H1 (cell line): ENCODE measurements around the gene GLI1. TPM values are rescaled to one million over a fixed set of nuclear protein-coding genes. Genes with fewer than 3 reads are reported as not detected.
A peak's percentile ranks its signal among the peaks of the same experiment; 100 is the strongest.

Source experiments
- CTCF ChIA-PET: fragments of 300-600 bp; sonication (Branson Sonifier 250); formaldehyde crosslinking; loops from one replicate; lab custom pipeline; 2021; ENCODE audit not compliant: partially characterized antibody; lab: Charles Lee
- POLR2A ChIA-PET: fragments of 300-600 bp; sonication (Branson Sonifier 250); formaldehyde crosslinking; loops from one replicate; lab custom pipeline; 2021; ENCODE audit warnings: inconsistent platforms; ENCODE audit not compliant: partially characterized antibody; lab: Charles Lee
- DNase-seq, 2 experiments: peaks; one replicate each; pipeline versions ENCODE4 v3.0.0 to v3.0.0-alpha.2; 2010 to 2022; ENCODE audit warnings: low spot score in 2 of 2, low read depth in 1 of 2, mixed read lengths in 1 of 2
- FAIRE-seq: peaks from 2 replicates; lab custom pipeline; 2011; peaks lifted over from hg19 to GRCh38; lab: Jason Lieb, UNC
- H2AFZ ChIP-seq: 2 replicates; pipeline ENCODE4 v1.8.1; 2012; ENCODE audit warnings: low read length, inconsistent platforms
- H2AK5ac ChIP-seq: 2 replicates; pipeline ENCODE4 v1.6.1; 2013; ENCODE audit warnings: low read depth, low read length
- H2BK120ac ChIP-seq: replicated peaks from 2 replicates; pipeline ENCODE3; 2013; ENCODE audit warnings: low read depth, low read length, inconsistent platforms
- H2BK12ac ChIP-seq: 2 replicates; pipeline ENCODE4 v1.6.1; 2013; ENCODE audit warnings: low read depth, low read length
- H2BK15ac ChIP-seq: 2 replicates; pipeline ENCODE4 v1.6.1; 2013; ENCODE audit warnings: low read length
- H2BK20ac ChIP-seq: 2 replicates; pipeline ENCODE4 v1.6.1; 2013; ENCODE audit warnings: low read length
- H2BK5ac ChIP-seq: 2 replicates; pipeline ENCODE4 v1.6.1; 2013; ENCODE audit warnings: low read depth, low read length
- H3K14ac ChIP-seq: 2 replicates; pipeline ENCODE4 v1.6.1; 2013; ENCODE audit warnings: inconsistent platforms; ENCODE audit not compliant: insufficient read length
- H3K18ac ChIP-seq: 2 replicates; pipeline ENCODE4 v1.6.1; 2013; ENCODE audit warnings: low read length; ENCODE audit errors: extremely low read depth
- H3K23ac ChIP-seq: 2 replicates; pipeline ENCODE4 v1.6.1; 2013; ENCODE audit warnings: inconsistent platforms; ENCODE audit not compliant: insufficient read length
- H3K23me2 ChIP-seq: 2 replicates; pipeline ENCODE4 v1.6.1; 2013; ENCODE audit warnings: low read depth, low read length
- H3K27ac ChIP-seq: 2 replicates; pipeline ENCODE4 v1.6.1; 2011; ENCODE audit warnings: low read depth, low read length, inconsistent platforms
- H3K27me3 ChIP-seq, 4 experiments: replicated peaks in 1 of 4; 1 replicate in 1 of 4; 2 replicates in 3 of 4; pipeline versions ENCODE4 v1.6.1 to v1.8.1; 2011 to 2013; ENCODE audit warnings: low read length in 3 of 4, mild to moderate bottlenecking in 3 of 4, inconsistent platforms in 2 of 4, mixed read lengths in 2 of 4, moderate library complexity in 1 of 4; ENCODE audit not compliant: control insufficient read depth in 3 of 4, insufficient read depth in 3 of 4; ENCODE audit errors: extremely low read depth in 1 of 4
- H3K36me3 ChIP-seq, 4 experiments: 2 replicates each; pipeline versions ENCODE4 v1.6.1 to v1.8.1; 2011 to 2013; ENCODE audit warnings: mild to moderate bottlenecking in 4 of 4, low read length in 3 of 4, moderate library complexity in 2 of 4, control low read depth in 1 of 4, inconsistent platforms in 1 of 4; ENCODE audit not compliant: insufficient read depth in 4 of 4, control insufficient read depth in 2 of 4
- H3K4ac ChIP-seq: replicated peaks from 2 replicates; pipeline ENCODE3; 2013; ENCODE audit warnings: low read length, low read depth, mixed read lengths, inconsistent platforms; ENCODE audit not compliant: insufficient read length
- H3K4me1 ChIP-seq, 4 experiments: replicated peaks in 1 of 4; 1 replicate in 1 of 4; 2 replicates in 3 of 4; pipeline versions ENCODE4 v1.6.1 to v1.8.1; 2011 to 2013; ENCODE audit warnings: low read length in 3 of 4, inconsistent platforms in 2 of 4, mixed read lengths in 1 of 4; ENCODE audit not compliant: insufficient read depth in 4 of 4, control insufficient read depth in 3 of 4
- H3K4me2 ChIP-seq, 2 experiments: 2 replicates each; pipeline versions ENCODE4 v1.6.1 to v1.8.1; 2011 to 2013; ENCODE audit warnings: low read depth in 2 of 2, low read length in 2 of 2, control low read depth in 1 of 2, inconsistent platforms in 1 of 2, mild to moderate bottlenecking in 1 of 2; ENCODE audit not compliant: insufficient read depth in 1 of 2
- H3K4me3 ChIP-seq, 4 experiments: fragments of 200-600, 300-600 bp in 1 of 4; sonication (generic), shearing (Covaris generic), sonication (Bioruptor Twin) in 1 of 4; 2 replicates each; pipeline versions ENCODE4 v1.5.1 to v1.8.1; 2011 to 2016; ENCODE audit warnings: low read length in 4 of 4, low read depth in 3 of 4, control low read depth in 2 of 4, inconsistent platforms in 2 of 4, mild to moderate bottlenecking in 2 of 4, mixed read lengths in 1 of 4, moderate library complexity in 1 of 4; ENCODE audit not compliant: insufficient read depth in 2 of 4; ENCODE audit errors: extremely low read depth in 1 of 4
- H3K56ac ChIP-seq: replicated peaks from 2 replicates; pipeline ENCODE3; 2013; ENCODE audit warnings: low read depth, mild to moderate bottlenecking, mixed read lengths, low read length, inconsistent platforms; ENCODE audit not compliant: insufficient read length
- H3K79me1 ChIP-seq: 2 replicates; pipeline ENCODE4 v1.6.1; 2013; ENCODE audit warnings: low read depth, low read length, control low read depth
- H3K79me2 ChIP-seq, 2 experiments: 2 replicates each; pipeline versions ENCODE4 v1.6.1 to v1.8.1; 2012 to 2013; ENCODE audit warnings: low read length in 2 of 2, mild to moderate bottlenecking in 2 of 2, inconsistent platforms in 1 of 2; ENCODE audit not compliant: insufficient read depth in 2 of 2, control insufficient read depth in 1 of 2
- H3K9ac ChIP-seq, 4 experiments: replicated peaks in 1 of 4; 1 replicate in 1 of 4; 2 replicates in 3 of 4; pipeline versions ENCODE4 v1.6.1 to v1.8.1; 2011 to 2013; ENCODE audit warnings: low read depth in 3 of 4, low read length in 3 of 4, control low read depth in 2 of 4, mild to moderate bottlenecking in 2 of 4, moderate library complexity in 2 of 4, inconsistent platforms in 1 of 4; ENCODE audit errors: extremely low read depth in 1 of 4
- H3K9me3 ChIP-seq, 2 experiments: 2 replicates each; pipeline versions ENCODE4 v1.6.1 to v1.8.1; 2012 to 2013; ENCODE audit warnings: mild to moderate bottlenecking in 2 of 2, moderate library complexity in 2 of 2, control low read depth in 1 of 2, inconsistent platforms in 1 of 2, low read depth in 1 of 2, low read length in 1 of 2, mixed read lengths in 1 of 2; ENCODE audit not compliant: insufficient read depth in 2 of 2
- H4K20me1 ChIP-seq, 2 experiments: replicated peaks in 1 of 2; 2 replicates each; pipeline versions ENCODE3 to v1.8.1; 2011 to 2013; ENCODE audit warnings: inconsistent platforms in 2 of 2, low read length in 2 of 2, mild to moderate bottlenecking in 1 of 2; ENCODE audit not compliant: insufficient read depth in 2 of 2, control insufficient read depth in 1 of 2
- H4K5ac ChIP-seq: 2 replicates; pipeline ENCODE4 v1.6.1; 2013; ENCODE audit warnings: low read length, low read depth, mixed read lengths, inconsistent platforms; ENCODE audit not compliant: insufficient read length
- H4K8ac ChIP-seq: 2 replicates; pipeline ENCODE4 v1.8.0; 2013; ENCODE audit warnings: mild to moderate bottlenecking, moderate library complexity, low read length, inconsistent platforms; ENCODE audit not compliant: insufficient read depth; ENCODE audit errors: extremely low read depth
- H4K91ac ChIP-seq: replicated peaks from 2 replicates; pipeline ENCODE3; 2013; ENCODE audit warnings: low read length, mixed read lengths, inconsistent platforms; ENCODE audit not compliant: insufficient read length
- BRCA1 ChIP-seq: IDR thresholded peaks from 2 replicates; pipeline ENCODE4 v1.6.1; 2012; ENCODE audit warnings: low read depth, low read length, improper control_type of control experiment
- EGR1 ChIP-seq: IDR thresholded peaks from 2 replicates; pipeline ENCODE4 v1.6.1; 2011; ENCODE audit warnings: low read depth, low read length, borderline replicate concordance
- GABPA ChIP-seq: IDR thresholded peaks from 2 replicates; pipeline ENCODE4 v1.6.1; 2011; ENCODE audit warnings: mild to moderate bottlenecking, low read length, moderate library complexity, borderline replicate concordance; ENCODE audit not compliant: insufficient read depth
- GTF2F1 ChIP-seq: IDR thresholded peaks from 2 replicates; pipeline ENCODE4 v1.6.1; 2012; ENCODE audit warnings: low read depth, low read length, improper control_type of control experiment, borderline replicate concordance
- JUN ChIP-seq: IDR thresholded peaks from 2 replicates; pipeline ENCODE4 v1.6.1; 2011; ENCODE audit warnings: low read depth, mild to moderate bottlenecking, improper control_type of control experiment, low read length
- KDM1A ChIP-seq: fragments of 200-600, 300-600 bp; sonication (generic); IDR thresholded peaks from 2 replicates; pipeline ENCODE4 v1.7.1; 2016; ENCODE audit warnings: mild to moderate bottlenecking, low read length, borderline replicate concordance
- NANOG ChIP-seq: IDR thresholded peaks from 2 replicates; pipeline ENCODE4 v1.6.1; 2011; ENCODE audit warnings: low read length, low read depth, mild to moderate bottlenecking, inconsistent platforms; ENCODE audit not compliant: insufficient read depth, poor library complexity, severe bottlenecking
- SAP30 ChIP-seq: fragments of 300-600 bp; sonication (generic); IDR thresholded peaks from 2 replicates; pipeline ENCODE4 v1.7.1; 2012; ENCODE audit warnings: low read length, moderate library complexity, mild to moderate bottlenecking, inconsistent platforms; ENCODE audit not compliant: insufficient read depth, insufficient replicate concordance
- SIRT6 ChIP-seq: IDR thresholded peaks from one replicate; pipeline ENCODE4 v1.7.1; 2012; ENCODE audit warnings: low read length, inconsistent platforms
- SIX5 ChIP-seq: IDR thresholded peaks from 2 replicates; pipeline ENCODE4 v1.6.1; 2011; ENCODE audit warnings: mild to moderate bottlenecking, low read depth, low read length
- TBP ChIP-seq: IDR thresholded peaks from 2 replicates; pipeline ENCODE4 v1.6.1; 2011; ENCODE audit warnings: low read depth, low read length, improper control_type of control experiment
- WGBS, 2 experiments: shearing (Covaris generic) in 1 of 2; methylation state at CpG; one replicate each; pipeline versions ENCODE4 v1.1.6 to v1.1.7; 2013 to 2015; ENCODE audit warnings: low lambda C conversion rate in 2 of 2, mixed read lengths in 2 of 2, inconsistent platforms in 1 of 2, low coverage in 1 of 2, missing lambda C conversion rate in 1 of 2; ENCODE audit not compliant: insufficient replicate concordance in 2 of 2, insufficient coverage in 1 of 2, insufficient read length in 1 of 2; ENCODE audit errors: extremely low coverage in 1 of 2, missing lambda C conversion rate in 1 of 2; 5-methylcytosine and 5-hydroxymethylcytosine counted together
- polyA plus RNA-seq, 7 experiments: library from polyadenylated mRNA; depleted of rRNA in 3 of 7; stranded (reverse) in 5 of 7; unstranded in 2 of 7; fragments of >200 nt in 5 of 7; fragments of 200-250 nt in 2 of 7; gene quantifications; 1 replicate in 5 of 7; 2 replicates in 1 of 7; 4 replicates in 1 of 7; pipeline versions ENCODE4 v1.2.1 to v1.2.3, GENCODE V29; 2011 to 2013; ENCODE audit warnings: missing spikeins in 2 of 7, mixed read lengths in 2 of 7
- total RNA-seq: library from RNA; stranded (reverse); fragmentation: NEBNext Ultra II Directional; extraction: Animal tissue kit (Norgen Biotek cat#: 25700); gene quantifications from 2 replicates; pipeline ENCODE4 v1.2.1, GENCODE V29; 2021
- TF ChIP-seq, protein P1 (sequence below): IDR thresholded peaks from 2 replicates; pipeline ENCODE4 v1.6.1; 2012; ENCODE audit warnings: inconsistent platforms

Gene GLI1
- total and polyA plus RNA-seq, 2 of the 8 experiments (the other 6 are each of a cell fraction or from before 2014, with no cell fraction given): 23.5 to 25.3 TPM

DNA sequence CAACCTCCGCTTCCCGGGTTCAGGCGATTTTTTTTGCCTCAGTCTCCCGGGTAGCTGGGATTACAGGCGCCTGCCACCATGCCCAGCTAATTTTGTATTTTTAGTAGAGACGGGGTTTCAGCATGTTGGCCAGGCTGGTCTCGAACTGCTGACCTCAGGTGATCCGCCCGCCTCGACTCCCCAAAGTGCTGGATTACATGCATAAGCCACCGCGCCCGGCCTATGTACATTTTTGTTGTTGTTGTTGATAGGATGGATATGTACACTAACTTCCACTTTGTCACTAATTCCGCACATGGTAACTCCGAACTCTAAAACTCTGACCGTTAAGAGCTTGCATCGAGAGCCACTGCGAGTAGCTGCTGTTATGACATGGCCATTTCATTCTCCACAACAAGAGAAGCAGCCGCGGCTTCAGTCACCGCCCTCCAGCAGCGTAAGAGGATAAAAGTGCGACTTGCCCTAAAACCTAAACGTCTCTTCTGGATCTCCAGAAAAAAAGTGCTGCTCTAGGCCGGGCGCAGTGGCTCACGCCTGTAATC, 27.5 kb downstream of the GLI1 start:
- H3K9ac ChIP-seq: no peak overlapping the region
- H3K14ac ChIP-seq: no peak overlapping the region
- no peak overlapping the region for H2BK15ac ChIP-seq
- CTCF ChIA-PET: interaction anchor here (0.8 to 25.1 kb wide), 8 partner anchors 8 to 96 kb away, joined by 3 to 441 read pairs (median 4); partner anchors contain the start of genes GLI1 and INHBE
- H2BK12ac ChIP-seq: no peak overlapping the region; the same call in 1 of the 2 replicates
- no peak overlapping the region for H2BK20ac ChIP-seq
- H3K79me1 ChIP-seq: peaks cover 8% of the 10 kb centered on the region; the same call in 1 of the 2 replicates
- H3K23ac ChIP-seq: no peak overlapping the region
- peak overlapping the region; percentile 15 for H4K91ac ChIP-seq
- H4K8ac ChIP-seq: no peak overlapping the region; the same call in 1 of the 2 replicates
- H2AK5ac ChIP-seq: no peak overlapping the region
- 94% methylated on average over 27 of the region's 27 CpGs; no CpG with 5 or more reads in 1 of the 2 experiments for WGBS, 2 experiments
- H3K56ac ChIP-seq: no peak overlapping the region
- peaks cover 14 to 25% of the 10 kb centered on the region in 2 experiments for H3K79me2 ChIP-seq
- H3K23me2 ChIP-seq: peaks cover 5% of the 10 kb centered on the region; the same call in 1 of the 2 replicates
- H4K20me1 ChIP-seq: peaks cover 0 to 3% of the 10 kb centered on the region in 2 experiments
- H3K27me3 ChIP-seq: no peaks in the 10 kb centered on the region
- no peak for DNase-seq
- no peak overlapping the region for H3K18ac ChIP-seq
- FAIRE-seq: no peak
- no peaks in the 10 kb centered on the region for H3K9me3 ChIP-seq
- peaks cover 0 to 7% (median 2%) of the 10 kb centered on the region in 4 experiments; a peak in 5 of 7 replicates for H3K4me1 ChIP-seq
- H2BK5ac ChIP-seq: no peak overlapping the region
- no peak overlapping the region for H2AFZ ChIP-seq
- H3K36me3 ChIP-seq: peaks cover 16 to 33% (median 29%) of the 10 kb centered on the region in 4 experiments
- no peak overlapping the region for H2BK120ac ChIP-seq
- H3K4me2 ChIP-seq: no peak overlapping the region; a peak in 1 of 4 replicates
- H3K4me3 ChIP-seq: no peak overlapping the region
- POLR2A ChIA-PET: interaction anchor here (0.6 to 1.2 kb wide), 4 partner anchors 54 to 269 kb away, joined by 3 read pairs; no protein-coding TSS in a partner anchor
- H4K5ac ChIP-seq: no peak overlapping the region
- no peak overlapping the region for H3K27ac ChIP-seq
- H3K4ac ChIP-seq: peak overlapping the region; percentile 69
- no peak for TF ChIP-seq SAP30
- no peak for TF ChIP-seq JUN
- TF ChIP-seq SIRT6: no peak
- TF ChIP-seq TBP: no peak
- no peak for TF ChIP-seq BRCA1
- no peak for TF ChIP-seq KDM1A
- no peak for TF ChIP-seq EGR1
- TF ChIP-seq GABPA: no peak
- TF ChIP-seq GTF2F1: no peak
- TF ChIP-seq NANOG: no peak
- TF ChIP-seq, protein P1, sequence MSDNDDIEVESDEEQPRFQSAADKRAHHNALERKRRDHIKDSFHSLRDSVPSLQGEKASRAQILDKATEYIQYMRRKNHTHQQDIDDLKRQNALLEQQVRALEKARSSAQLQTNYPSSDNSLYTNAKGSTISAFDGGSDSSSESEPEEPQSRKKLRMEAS: no peak
- no peak for TF ChIP-seq SIX5
